ENCODE data around the gene TMEM109. TPM values are rescaled to one million over a fixed set of nuclear protein-coding genes. Genes with fewer than 3 reads are reported as not detected.

The TMEM109 gene
- 17.7 and 23.8 TPM in 2 replicates for total RNA-seq

GRCh38 chr11:60913793-60914632 is at the start of gene TMEM109:
TMEM109 (plus strand) TSS chr11:60914158; CDS start chr11:60919694, 5,536 bp downstream.

GRCh38 chr11:60866911-60867870 is 46.8 kb upstream of the TMEM109 start, which contains the start of gene ZP1:
ZP1 (plus strand) TSS chr11:60867542; CDS start chr11:60867562, 20 bp downstream.

DNA sequence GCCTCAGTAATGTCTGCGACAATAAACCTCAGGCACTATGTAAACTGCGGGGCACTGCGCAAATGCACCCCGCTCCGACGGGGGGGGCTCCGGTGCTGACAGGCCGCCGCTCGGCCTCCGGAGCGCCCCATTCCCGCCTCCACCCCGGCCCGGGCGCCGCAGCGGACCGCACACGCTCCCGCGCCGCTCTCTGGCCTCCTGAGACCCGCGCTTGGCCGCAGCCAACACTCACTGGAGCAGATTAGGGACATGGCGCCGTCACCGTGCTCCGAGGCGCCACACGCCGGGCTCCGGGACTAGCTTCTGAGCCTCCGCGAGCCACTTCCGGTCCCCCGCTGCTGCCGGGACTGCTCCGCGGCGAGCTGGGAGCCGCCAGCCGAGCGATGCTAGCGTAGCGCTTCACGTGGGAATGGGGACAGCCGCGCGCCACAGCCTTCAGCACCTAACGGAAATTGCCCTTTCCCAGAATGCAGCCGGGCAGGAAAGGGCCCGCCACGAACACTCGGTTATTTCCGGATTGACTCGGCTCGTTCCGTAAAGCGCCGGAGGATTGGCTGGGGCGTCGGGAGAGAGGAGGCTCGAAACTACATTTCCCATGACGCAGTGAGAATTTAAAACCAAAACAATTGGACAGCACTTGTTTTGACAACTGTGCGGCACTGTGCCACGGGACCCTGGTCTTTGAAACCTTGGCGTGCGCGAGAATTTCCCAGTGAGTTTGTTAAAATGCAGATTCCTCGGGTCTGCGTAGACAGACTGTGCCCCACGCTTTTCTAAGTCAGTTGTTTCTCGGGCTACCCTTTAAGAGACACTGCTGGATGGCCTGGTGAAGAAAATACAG is 7.6 kb upstream of the TMEM109 start, which contains the start of gene PRPF19:
Gene PRPF19, minus strand, starts transcription at position 454 of the 841 bp plus-strand sequence. Its CDS starts 203 bp downstream, at position 251.

GRCh38 chr11:60924110-60924905 is 10.3 kb downstream of the TMEM109 start, which contains the start of gene TMEM132A:
TMEM132A (plus strand) TSS chr11:60924460; CDS start chr11:60924634, 174 bp downstream.

DNA sequence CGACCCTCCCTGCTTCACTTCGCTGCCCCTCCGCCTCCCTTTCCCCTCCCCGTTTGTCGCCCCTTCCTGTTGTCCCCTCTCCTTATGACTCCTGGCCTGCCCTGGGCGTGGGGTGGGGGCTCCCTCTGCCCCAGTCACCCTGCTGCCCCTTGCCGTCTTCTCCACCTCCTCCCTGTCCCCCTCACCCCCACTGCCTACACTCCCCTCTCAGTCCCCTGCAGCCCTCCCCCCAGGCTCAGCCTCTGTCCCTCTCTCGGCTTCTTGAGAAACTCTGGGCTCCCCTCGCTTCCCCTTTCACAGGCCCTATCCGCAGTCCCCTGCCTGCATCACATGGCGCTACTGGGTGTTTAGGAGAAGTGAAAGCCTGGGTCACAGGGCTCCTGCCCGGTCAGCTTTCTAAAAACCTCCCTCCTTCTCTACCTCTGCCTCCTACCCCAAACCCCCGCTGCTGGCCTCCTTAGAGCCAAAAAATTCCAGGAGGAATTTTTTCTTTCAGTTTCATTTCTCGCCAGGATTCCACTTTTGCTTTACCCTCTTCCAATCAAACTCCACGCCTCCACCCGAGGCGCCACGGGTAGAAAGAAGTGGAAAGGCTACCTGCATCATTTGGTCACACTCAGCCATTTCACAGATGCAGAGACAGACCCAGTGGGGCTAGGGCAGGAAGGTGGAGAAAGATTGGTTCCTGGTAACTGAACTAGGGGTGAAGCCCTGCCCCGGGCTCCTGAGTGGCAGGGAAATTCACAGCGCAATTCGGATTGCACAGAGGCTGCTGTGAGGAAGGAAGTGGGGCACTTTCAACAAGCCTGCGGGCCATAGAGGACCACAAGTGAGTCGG is 38.2 kb downstream of the TMEM109 start, which contains the start of gene SLC15A3:
Gene SLC15A3, minus strand, starts transcription at position 273 of the 838 bp plus-strand sequence. CDS start 625 bp downstream, outside the sequence.

GRCh38 chr11:60971520-60971919 is 57.6 kb downstream of the TMEM109 start, which contains the start of gene CD6:
CD6 (plus strand) TSS chr11:60971680; CDS start chr11:60971866, 186 bp downstream.

Other genes starting within 250 kb of the TMEM109 start
- gene MS4A8, start 214.5 kb upstream of the TMEM109 start, total RNA-seq = not detected in 2 replicates
- not detected in 2 replicates for gene MS4A18, start 189.4 kb upstream of the TMEM109 start, total RNA-seq
- not detected in 2 replicates for gene MS4A15, start 157.3 kb upstream of the TMEM109 start, total RNA-seq
- gene MS4A10, start 128.8 kb upstream of the TMEM109 start, total RNA-seq = not detected in 2 replicates
- gene CCDC86, start 72.0 kb upstream of the TMEM109 start, total RNA-seq = 1.2 and 3.3 TPM in 2 replicates
- 0.16 and 1.5 TPM in 2 replicates for gene PTGDR2, start 58.2 kb upstream of the TMEM109 start, total RNA-seq
- gene ZP1, start 46.6 kb upstream of the TMEM109 start, total RNA-seq = 0.32 TPM in 1 of 2 replicates, not detected in the other
- 29.6 and 32.6 TPM in 2 replicates for gene PRPF19, start 7.6 kb upstream of the TMEM109 start, total RNA-seq
- gene TMEM132A, start 10.3 kb downstream of the TMEM109 start, total RNA-seq = 9.0 and 10.7 TPM in 2 replicates
- 11.0 and 22.6 TPM in 2 replicates for gene SLC15A3, start 38.0 kb downstream of the TMEM109 start, total RNA-seq
- not detected in 2 replicates for gene CD6, start 57.5 kb downstream of the TMEM109 start, total RNA-seq
- gene CD5, start 188.3 kb downstream of the TMEM109 start, total RNA-seq = not detected in 2 replicates
- 5.4 and 5.8 TPM in 2 replicates for gene VPS37C, start 247.3 kb downstream of the TMEM109 start, total RNA-seq